ENCODE measurements around the gene SAPCD2.

- TF ChIP-seq CTCF (IDR thresholded peaks at IDR 0.05) (no peak), POLR2A (IDR thresholded peaks at IDR 0.05; ENCODE audit: low read depth) (no peak)
Observed at GRCh38 chr9:137058521-137059234, 11.7 kb downstream of the SAPCD2 start.
